Endothelial cell (in vitro differentiated cells): ENCODE results near the gene DNMT3L. TPM values are rescaled to one million over a fixed set of nuclear protein-coding genes. Genes with fewer than 3 reads are reported as not detected.

Experiments used
- DNase-seq: peaks from one replicate; pipeline ENCODE4 v3.0.0; 2021; ENCODE audit warnings: low spot score
- H3K27ac Mint-ChIP-seq: one replicate; pipeline ENCODE4 v1.8.0; 2021; ENCODE audit warnings: mixed read lengths, inconsistent platforms; ENCODE audit not compliant: unreplicated experiment
- H3K27me3 Mint-ChIP-seq: one replicate; pipeline ENCODE4 v1.8.0; 2021; ENCODE audit warnings: mild to moderate bottlenecking, moderate library complexity, mixed read lengths, inconsistent platforms; ENCODE audit not compliant: unreplicated experiment
- H3K36me3 Mint-ChIP-seq: one replicate; pipeline ENCODE4 v1.8.0; 2021; ENCODE audit warnings: mild to moderate bottlenecking, low read depth, mixed read lengths, inconsistent platforms; ENCODE audit not compliant: unreplicated experiment
- H3K4me1 Mint-ChIP-seq: one replicate; pipeline ENCODE4 v1.8.0; 2021; ENCODE audit warnings: mild to moderate bottlenecking, mixed read lengths, inconsistent platforms; ENCODE audit not compliant: unreplicated experiment
- H3K4me3 Mint-ChIP-seq: one replicate; pipeline ENCODE4 v1.8.0; 2021; ENCODE audit warnings: mild to moderate bottlenecking, mixed read lengths, inconsistent platforms; ENCODE audit not compliant: unreplicated experiment
- H3K9me3 Mint-ChIP-seq: one replicate; pipeline ENCODE4 v1.8.0; 2021; ENCODE audit warnings: mixed read lengths, inconsistent platforms; ENCODE audit not compliant: unreplicated experiment
- CTCF ChIP-seq: fragments of 200-600 bp; sonication (generic); IDR thresholded peaks from one replicate; pipeline ENCODE4 v1.5.0; 2021; ENCODE audit warnings: antibody characterized with exemption; ENCODE audit not compliant: unreplicated experiment
- long read RNA-seq: library from polyadenylated mRNA; unstranded; transcript quantifications from one replicate; pipeline ENCODE4 v2.0.0, GENCODE V29; 2020; ENCODE audit not compliant: unreplicated experiment
- total RNA-seq: library from RNA; stranded (reverse); fragmentation: NEBNext Ultra II Directional; extraction: Animal tissue kit (Norgen Biotek cat#: 25700); gene quantifications from one replicate; pipeline ENCODE4 v1.2.1, GENCODE V29; 2021; ENCODE audit not compliant: unreplicated experiment

The DNMT3L gene
- not detected for total RNA-seq
- long read RNA-seq, result 0 reads

DNA sequence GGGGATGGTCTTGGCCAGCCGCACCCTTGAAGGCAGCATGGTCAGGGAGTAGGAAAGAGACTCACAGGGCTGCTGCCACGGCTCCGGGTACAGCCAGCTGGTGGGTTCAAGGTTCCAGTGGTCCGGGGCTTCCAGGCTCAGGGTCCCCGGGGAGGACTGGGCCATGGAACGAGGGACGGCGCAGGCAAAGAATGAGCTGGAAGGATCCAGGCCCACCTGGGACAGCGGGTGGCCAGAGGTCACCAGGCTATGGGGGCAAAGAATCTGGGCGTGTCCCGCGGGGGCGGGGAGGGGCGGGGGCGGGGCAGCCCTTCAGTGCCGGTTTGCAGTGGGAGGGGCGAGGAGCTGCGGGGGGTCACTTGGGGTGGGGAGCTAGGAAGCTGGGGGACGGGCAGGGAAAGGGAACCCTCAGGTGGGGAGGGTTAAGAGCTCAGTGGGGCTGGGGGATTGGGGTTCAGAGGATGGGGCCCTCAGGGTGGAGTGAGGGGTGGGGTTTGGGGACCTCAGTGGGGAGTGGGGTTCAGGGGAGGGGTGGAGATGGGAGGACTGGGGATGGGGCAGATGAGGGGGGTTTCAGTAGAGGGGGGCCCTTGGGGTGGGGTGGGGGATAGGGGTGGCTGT lies at the start of gene DNMT3L:
Gene DNMT3L (minus strand): TSS at position 223 of the 621 bp plus-strand sequence. CDS start 638 bp downstream, outside the sequence.
- Mint-ChIP-seq H3K27me3 (no peaks in the 10 kb centered on the region), H3K4me3 (no peak within 1 kb of the TSS), H3K27ac (no peak within 1 kb of the TSS), H3K4me1 (no peaks in the 10 kb centered on the region), H3K36me3 (no peaks in the 10 kb centered on the region), H3K9me3 (no peaks in the 10 kb centered on the region)
- DNase-seq, result no peak
- TF ChIP-seq CTCF, result no peak

GRCh38 chr21:44310628-44311507 lies 49.2 kb upstream of the DNMT3L start:
- Mint-ChIP-seq H3K4me3 (peak overlapping the region; percentile 27), H3K4me1 (no peaks in the 10 kb centered on the region), H3K27me3 (peaks cover 12% of the 10 kb centered on the region), H3K9me3 (no peaks in the 10 kb centered on the region), H3K27ac (no peak overlapping the region), H3K36me3 (peaks cover 7% of the 10 kb centered on the region)
- no peak for TF ChIP-seq CTCF
- DNase-seq, result no peak

- Mint-ChIP-seq H3K9me3 (no peaks in the 10 kb centered on the region), H3K27ac (no peak overlapping the region), H3K27me3 (peaks cover 18% of the 10 kb centered on the region), H3K4me1 (peaks cover 9% of the 10 kb centered on the region), H3K36me3 (peaks cover 7% of the 10 kb centered on the region), H3K4me3 (peak overlapping the region; percentile 80)
- no peak for TF ChIP-seq CTCF
- no peak for DNase-seq
Observed at GRCh38 chr21:44306936-44307704, 45.4 kb upstream of the DNMT3L start.

GRCh38 chr21:44305691-44306090 lies 44.0 kb upstream of the DNMT3L start:
- no peak for TF ChIP-seq CTCF
- Mint-ChIP-seq H3K4me3 (no peak overlapping the region), H3K27ac (no peak overlapping the region), H3K27me3 (peaks cover 12% of the 10 kb centered on the region), H3K9me3 (no peaks in the 10 kb centered on the region), H3K36me3 (no peaks in the 10 kb centered on the region), H3K4me1 (peaks cover 9% of the 10 kb centered on the region)
- DNase-seq, result no peak
